Hematopoietic multipotent progenitor cell treated with erythropoietin and hydrocortisone succinate and interleukin-3 and kit ligand, for 4 days (in vitro differentiated cells): Measurements from ENCODE around the gene ELAPOR2.
"Not testable (repeated sequence)": the region's sequence is repeated elsewhere in the genome, so short reads cannot be mapped to it uniquely, and the experiment has no call there.

ENCODE experiments used
- DNase-seq: peaks from one replicate; pipeline ENCODE4 v3.0.0-alpha.2; 2015

ELAPOR2 gene

DNA sequence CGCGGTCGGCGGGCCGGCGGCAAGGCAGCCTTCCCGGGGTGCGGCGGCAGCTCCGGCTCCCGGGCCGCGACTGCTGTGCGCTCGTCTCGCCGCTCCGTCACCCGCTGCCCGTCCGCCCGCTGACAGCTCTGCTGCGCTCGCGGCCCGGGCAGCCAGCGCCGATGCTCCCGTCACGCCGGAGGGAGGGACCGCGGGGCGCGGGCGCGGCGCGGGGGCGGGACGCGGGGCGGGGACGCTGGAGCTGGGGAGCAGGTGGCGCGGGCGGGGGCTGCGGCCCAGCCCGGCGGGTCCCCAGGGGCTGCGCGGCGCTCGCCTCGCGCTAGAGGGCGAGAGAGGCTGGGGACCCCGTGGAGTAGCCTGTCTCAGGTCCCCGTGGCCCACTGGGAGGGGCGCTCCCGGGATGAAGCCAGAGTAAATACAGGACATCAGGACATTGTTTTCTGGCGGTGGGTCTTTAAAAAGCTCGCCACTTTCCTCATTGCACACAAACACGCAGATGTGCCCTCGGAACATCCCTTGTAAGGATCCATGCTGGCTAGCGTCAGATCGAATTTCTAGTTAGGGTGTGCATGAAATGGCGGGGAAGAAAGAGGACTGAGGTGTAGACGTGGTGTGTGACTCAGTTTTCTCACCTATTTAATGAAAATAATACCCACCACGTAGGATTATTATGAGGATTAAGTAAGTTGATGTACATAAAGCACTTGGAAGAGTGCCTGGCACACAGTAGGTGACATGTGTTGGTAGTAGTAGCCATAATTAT, at the start of gene ELAPOR2:
Gene ELAPOR2, minus strand, starts transcription at position 130 of the 763 bp plus-strand sequence. CDS start 141 bp downstream, outside the sequence.
- DNase-seq = peak; percentile 90

DNA sequence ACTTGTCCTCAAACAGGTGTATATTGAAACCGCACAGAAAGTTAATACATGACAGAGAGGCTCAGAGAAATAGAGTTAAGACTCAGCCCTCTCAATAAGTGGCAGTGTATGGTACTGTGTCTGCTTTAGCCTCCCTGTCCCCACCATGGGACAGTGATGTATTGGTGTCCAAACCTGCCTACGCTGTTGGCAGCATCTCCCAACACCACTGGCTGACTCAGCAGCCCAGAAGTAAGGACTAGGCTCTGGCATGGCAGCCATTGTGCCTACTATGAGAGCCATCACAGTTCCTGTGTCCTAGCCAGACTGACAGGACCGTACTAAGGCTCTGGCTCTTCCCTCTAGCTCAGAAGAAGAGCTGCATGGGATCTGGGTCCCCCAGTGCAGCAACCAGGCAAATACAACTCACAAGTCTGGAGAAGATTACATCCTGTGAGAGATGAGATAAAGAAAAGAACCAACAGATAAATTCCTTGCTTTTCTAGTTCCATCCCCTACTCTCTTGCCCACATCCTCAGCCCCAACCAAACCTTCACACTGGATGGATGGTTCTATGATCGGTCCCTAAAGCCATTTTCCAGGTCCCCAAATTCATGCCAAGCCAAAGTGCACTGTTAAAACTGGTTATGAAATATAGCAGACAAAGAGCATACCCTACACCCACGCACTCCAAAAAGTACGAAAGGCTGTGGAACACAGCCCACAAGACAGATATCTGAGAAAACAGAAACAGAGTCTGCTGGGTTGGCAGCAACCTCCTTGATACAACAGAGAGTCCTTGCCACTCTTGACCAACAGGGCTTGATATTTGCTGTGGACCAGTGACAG, 48.7 kb upstream of the ELAPOR2 start:
- peak; percentile 55 for DNase-seq

DNA sequence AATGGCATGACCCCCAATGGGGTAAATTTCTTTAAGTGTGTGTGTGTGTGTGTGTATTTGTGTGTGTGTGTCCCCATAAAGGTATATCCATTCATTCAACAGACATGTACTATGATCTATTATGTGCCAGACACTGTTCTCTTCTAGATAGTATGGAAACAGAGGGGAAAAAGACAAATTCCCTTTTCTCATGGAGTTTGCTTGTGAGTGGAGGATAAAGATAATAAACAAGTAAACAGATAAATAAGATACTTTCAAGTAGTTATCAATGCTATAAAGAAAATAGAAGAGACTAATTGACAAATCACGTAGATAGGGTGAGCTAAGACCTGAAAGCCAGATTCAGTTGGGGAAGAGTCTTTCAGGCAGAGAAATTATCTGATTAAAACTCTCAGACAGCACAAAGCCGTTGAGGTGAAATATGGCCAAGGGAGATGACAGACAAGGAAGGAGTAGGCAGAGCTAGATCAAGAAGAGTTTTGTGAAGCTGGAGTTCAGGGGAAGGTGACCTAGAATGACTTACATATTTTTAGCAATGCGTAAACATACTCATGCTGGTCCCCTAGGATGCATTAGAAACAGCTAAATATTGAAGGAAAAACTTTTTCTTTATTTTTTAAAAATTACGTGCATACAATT, 47.6 kb upstream of the ELAPOR2 start:
- peak; percentile 41 for DNase-seq

DNA sequence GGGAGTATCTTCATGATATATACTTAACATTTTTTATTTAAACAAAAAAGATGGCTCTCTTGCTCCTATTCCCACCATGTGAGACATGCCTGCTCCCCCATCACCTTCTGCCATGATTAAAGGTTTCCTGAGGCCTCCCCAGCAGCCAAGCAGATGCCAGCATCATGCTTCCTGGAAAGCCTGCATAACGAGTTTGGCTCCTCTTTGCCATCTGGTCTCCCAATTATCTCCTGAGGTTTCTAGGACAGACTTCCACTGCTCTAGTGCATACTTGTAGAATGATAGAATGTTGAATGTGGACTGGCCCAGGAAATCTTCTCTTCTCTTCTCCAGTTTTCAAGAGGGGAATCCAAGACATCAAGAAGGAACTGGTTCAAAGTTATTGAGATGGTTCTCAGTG, 45.9 kb upstream of the ELAPOR2 start:
- DNase-seq = no peak

- DNase-seq = no peak
These were observed 40.9 kb upstream of the ELAPOR2 start for GRCh38 chr7:87100326-87100725.

- not testable (repeated sequence) for DNase-seq
These were observed 37.9 kb upstream of the ELAPOR2 start for GRCh38 chr7:87097375-87097774.

DNA sequence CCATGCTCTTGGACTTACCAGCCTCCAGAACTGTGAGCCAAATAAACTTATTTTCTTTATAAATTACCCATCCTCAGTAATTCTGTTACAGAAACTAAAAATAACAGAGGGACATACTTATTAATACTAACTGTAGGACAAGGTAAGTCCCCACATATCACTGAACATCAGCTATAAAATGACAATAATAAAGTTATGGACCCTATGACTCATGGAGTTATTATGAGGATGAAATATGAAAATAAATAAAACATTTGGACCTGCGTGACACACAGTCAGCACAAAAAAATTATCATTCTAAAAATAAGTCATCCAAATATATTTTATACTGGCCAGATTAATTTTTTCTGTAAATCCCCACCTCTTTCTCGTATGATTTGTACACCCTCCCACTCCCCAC, 34.9 kb upstream of the ELAPOR2 start:
- no peak for DNase-seq

DNA sequence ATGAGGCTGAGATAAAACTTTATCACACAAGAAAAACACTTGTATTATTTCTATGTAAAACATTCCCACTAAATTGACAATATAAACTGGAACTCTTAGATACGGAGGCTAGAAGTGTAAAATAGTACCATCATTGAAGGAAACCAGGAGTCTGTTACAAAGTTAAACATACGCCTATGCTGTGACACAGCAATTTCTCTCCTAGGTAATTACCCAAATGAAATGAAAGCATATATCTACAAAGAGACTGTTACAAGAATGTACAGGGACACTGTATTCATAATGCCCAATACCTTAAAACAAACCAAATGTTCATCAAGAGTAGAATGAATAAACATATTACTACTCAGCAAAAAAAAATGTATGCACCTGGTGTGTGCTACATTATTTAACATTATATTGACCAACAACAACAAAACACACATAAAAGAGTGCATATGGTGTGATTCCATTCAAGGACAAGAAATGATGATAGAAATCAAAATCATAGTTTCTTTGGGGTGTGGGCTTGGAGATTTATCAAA, 33.2 kb upstream of the ELAPOR2 start:
- no peak for DNase-seq

GRCh38 chr7:87091487-87092066, 32.1 kb upstream of the ELAPOR2 start:
- no peak for DNase-seq

DNA sequence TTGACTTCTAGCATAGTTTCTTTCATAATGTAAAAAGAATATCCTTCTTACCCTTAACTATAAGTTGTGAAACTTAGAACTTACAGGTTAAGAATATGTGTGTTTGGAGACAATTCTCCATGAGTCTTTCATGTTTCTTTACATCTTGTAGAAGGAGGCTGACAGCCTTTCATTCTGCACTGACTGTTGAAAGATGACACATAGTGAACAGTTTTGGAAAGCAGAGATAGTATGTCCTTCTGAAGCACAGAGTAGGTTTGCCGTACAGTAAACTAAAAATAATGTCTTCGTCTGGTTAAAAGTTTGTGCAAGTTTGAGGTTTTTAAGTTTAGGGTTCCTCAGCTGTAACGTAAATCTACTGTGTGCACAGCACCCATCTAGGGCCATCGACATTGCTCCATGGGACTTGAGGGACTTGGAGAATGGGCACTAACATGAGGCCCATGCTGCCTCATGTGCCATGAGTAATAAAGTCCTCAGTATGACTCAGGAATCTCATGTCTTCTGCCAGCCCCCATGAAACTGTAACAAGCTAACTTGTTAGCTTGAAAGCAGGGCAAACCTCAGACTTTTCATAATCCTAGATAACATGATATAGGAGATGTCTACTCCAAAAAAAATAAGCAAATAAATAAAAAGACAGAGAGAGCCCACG, 24.5 kb upstream of the ELAPOR2 start:
- DNase-seq = no peak

DNA sequence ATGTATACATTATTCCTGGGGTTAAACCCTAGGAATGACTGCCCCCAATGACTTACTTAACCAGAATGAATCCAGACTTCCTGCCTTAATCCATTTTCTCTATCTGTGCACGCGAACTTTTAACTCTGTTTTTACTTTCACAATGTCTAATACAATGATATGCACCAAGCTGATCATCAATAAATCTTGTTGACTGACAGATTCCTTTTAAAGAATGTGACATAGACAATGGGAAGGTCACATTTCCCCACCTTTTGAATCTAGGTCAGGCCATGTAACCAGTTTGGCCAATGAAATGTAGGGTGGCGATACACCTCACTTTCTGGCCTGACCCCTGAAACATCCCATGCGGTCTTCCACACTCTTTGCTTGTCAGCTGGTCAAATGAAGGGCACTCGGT, 23.2 kb upstream of the ELAPOR2 start:
- no peak for DNase-seq

DNA sequence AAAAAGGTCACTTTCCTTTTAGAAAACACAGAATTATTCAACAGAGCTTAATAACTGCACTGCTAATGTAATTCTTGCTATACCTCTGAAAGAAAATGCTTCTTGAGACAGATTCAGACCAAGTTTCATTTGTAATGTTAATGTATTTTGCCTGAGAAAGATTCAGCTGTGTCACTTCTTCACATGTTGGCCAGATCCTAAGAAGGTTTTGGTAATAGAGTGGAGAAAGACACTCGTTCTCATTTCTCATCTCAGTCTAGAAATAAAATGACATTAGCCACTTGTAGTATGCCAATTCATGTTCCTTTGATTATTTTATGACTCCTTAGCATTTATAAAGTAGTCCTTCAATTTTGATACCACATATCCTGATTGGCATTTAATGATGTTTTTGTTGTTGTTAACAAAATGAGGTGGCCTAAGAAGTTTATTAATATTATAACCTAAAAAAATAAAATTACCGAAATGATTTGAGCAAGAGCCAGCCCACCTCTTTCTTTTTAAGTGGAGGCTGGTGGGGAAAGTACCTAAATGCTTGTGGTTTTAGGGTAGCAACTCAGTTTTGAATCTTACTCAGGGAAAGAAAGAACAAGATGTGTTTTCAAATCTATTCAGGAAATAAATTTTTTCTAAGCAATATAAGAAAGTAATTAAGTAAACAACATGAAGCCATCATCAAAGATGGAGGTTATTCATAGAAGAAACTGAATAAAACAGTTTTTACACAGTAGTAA, 16.4 kb upstream of the ELAPOR2 start:
- no peak for DNase-seq

DNA sequence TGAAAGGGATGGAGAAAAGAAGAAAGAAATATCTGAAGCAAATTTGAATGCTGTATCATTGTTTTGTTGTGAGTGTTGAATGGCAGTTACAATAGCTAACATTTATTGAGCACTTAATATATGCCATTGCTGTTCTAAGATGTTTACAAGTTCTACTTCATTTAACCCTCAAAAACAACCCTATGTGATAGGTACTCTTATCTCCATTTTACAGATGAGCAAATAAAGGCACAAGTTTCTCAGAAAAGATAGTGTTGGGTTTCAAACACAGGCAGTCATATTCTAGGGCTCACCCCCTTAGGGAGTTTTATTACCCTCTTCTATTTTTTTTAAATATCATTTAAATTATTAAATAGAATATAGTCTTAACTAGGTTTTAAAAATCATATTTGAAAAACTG, 8.3 kb upstream of the ELAPOR2 start:
- no peak for DNase-seq

GRCh38 chr7:87060288-87060537, 759 bp upstream of the ELAPOR2 start:
- no peak for DNase-seq

DNA sequence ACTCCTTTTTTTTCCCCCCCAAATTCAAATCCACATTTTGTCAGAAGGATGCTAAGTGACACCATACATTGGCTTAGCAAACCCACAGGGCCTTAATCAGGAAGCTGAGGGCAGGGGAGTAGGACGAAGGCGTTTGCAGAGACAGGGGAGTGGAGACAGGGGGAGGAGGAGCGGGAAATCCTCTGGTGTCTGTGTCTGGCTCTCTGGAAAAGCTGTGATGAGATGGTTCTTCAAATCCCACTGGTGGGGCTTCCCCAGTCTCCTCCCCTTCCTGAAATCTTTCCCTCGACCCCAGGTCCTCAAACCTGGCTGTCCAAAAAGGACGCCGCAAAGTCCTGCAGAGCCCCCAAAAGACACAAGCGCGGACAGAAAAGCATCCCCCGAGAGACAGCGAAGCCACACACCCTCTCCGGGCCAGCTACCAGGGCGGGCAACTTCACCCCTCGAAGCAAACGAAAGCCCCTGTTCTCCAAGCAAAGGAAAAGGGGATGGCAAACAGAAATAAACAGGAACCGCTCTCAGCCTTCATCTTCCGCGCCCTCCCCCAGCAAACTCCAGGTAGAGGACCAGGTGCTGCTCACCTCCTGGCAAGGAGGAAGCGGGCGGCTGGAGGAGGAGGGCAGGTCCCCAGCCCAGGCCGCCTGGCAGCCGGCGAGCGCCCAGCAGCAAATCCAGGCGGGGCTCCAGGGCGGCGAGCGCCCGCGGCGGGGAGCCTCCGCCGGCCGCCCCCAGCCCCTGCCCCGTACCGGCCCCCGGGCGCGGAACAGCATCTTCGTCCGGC, 520 bp downstream of the ELAPOR2 start:
- DNase-seq = peak; percentile 34

GRCh38 chr7:87057210-87057609, 2.2 kb downstream of the ELAPOR2 start:
- DNase-seq = no peak

DNA sequence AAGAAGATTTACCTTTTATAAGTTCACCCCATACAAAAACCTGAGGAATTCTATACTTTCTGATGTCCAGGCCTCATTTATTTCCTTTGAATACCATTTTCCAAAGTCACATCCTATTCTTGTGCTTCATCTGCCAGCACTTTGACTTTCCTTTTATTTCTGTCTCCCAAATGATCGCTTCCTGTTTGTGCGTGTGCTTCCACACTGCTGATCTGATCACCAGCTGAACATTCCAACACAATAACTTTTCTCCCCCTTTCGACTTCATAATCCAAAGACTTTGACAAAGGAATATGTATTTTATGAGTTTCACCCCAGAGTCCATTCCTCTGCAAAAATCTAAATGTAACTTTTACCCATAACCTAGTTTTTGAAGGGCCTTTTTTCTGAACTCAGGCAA, 3.1 kb downstream of the ELAPOR2 start:
- no peak for DNase-seq

DNA sequence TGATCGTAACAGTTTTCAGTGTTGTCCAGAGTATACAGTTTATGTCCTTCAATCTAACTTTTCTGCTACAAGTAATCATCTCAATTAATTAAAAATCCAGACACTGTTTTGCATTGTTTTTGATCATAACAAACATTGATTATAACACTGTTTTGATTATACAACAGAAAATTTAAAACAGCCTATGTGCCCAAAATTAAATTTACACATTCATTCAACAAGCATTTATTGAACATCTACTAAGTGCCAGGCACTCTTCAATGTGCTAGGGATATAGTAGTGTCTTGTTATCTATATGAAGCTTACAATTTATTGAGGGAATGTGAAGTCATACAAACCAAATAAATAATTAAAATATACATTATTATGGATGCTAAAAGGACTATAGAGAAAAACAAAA, 10.6 kb downstream of the ELAPOR2 start:
- no peak for DNase-seq

- DNase-seq = no peak
These were observed 13.0 kb downstream of the ELAPOR2 start for GRCh38 chr7:87046456-87046855.

GRCh38 chr7:87044713-87045112, 14.7 kb downstream of the ELAPOR2 start:
- not testable (repeated sequence) for DNase-seq

DNA sequence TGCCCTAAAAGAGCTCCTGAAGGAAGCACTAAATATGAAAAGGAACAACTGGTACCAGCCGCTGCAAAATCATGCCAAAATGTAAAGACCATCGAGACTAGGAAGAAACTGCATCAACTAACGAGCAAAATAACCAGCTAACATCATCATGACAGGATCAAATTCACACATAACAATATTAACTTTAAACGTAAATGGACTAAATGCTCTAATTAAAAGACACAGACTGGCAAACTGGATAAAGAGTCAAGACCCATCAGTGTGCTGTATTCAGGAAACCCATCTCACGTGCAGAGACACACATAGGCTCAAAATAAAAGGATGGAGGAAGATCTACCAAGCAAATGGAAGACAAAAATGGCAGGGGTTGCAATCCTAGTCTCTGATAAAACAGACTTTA, 17.9 kb downstream of the ELAPOR2 start:
- DNase-seq = not testable (repeated sequence)
